Measurements from ENCODE around the gene TMEM165.

The TMEM165 gene, protein sequence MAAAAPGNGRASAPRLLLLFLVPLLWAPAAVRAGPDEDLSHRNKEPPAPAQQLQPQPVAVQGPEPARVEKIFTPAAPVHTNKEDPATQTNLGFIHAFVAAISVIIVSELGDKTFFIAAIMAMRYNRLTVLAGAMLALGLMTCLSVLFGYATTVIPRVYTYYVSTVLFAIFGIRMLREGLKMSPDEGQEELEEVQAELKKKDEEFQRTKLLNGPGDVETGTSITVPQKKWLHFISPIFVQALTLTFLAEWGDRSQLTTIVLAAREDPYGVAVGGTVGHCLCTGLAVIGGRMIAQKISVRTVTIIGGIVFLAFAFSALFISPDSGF

GRCh38 chr4:55395529-55396307, at the start of gene TMEM165:
Gene TMEM165 (plus strand): TSS chr4:55395957. CDS start chr4:55396190, 233 bp downstream.
- ChIA-PET POLR2A (interaction anchor here (1.0 to 2.1 kb wide), 4 partner anchors 9 to 151 kb away, joined by 3 to 14 read pairs (median 8); partner anchors contain the start of genes CLOCK and SRD5A3), CTCF (interaction anchor here (0.7 to 0.9 kb wide), 3 partner anchors 49 to 1149 kb away, joined by 3 to 4 read pairs (median 3); no protein-coding TSS in a partner anchor)
- peak within 1 kb of the TSS; percentile 89 for H3K4me3 ChIP-seq (ENCODE audit: low read depth, low read length)
- peaks cover 0 to 14% of the 10 kb centered on the region in 2 experiments; a peak in 1 of 3 replicates for H3K36me3 ChIP-seq (ENCODE audit: control insufficient read depth in 2 of 2, insufficient read depth in 1 of 2, low read length in 2 of 2)
- no peaks in the 10 kb centered on the region for H3K9me3 ChIP-seq (ENCODE audit: control insufficient read depth, insufficient read depth, low read depth, low read length)
- no peaks in the 10 kb centered on the region for H3K4me1 ChIP-seq (ENCODE audit: control insufficient read depth, insufficient read depth, low read length)
- H3K27ac ChIP-seq (ENCODE audit: extremely low read depth, low read depth, low read length): peak within 1 kb of the TSS; percentile 87
- TF ChIP-seq KLF9 (tag by site-specific recombination; IDR thresholded peaks at IDR 0.05; ENCODE audit: low read depth) (peak; percentile 92), ZNF558 (tag by site-specific recombination; IDR thresholded peaks at IDR 0.05) (no peak), ZNF776 (tag by site-specific recombination; IDR thresholded peaks at IDR 0.05; ENCODE audit: borderline replicate concordance) (no peak), ZNF202 (tag by site-specific recombination; IDR thresholded peaks at IDR 0.05; ENCODE audit: borderline replicate concordance) (no peak), ZBTB21 (tag by site-specific recombination; IDR thresholded peaks at IDR 0.05) (peak; percentile 67), EGR2 (tag by site-specific recombination; IDR thresholded peaks at IDR 0.05; ENCODE audit: low read depth) (no peak), ZNF843 (tag by site-specific recombination; IDR thresholded peaks at IDR 0.05) (0 out of 2 replicates have a peak, but pooled peaks have one; percentile 17), ZNF248 (tag by site-specific recombination; IDR thresholded peaks at IDR 0.05) (no peak), ZNF10 (tag by site-specific recombination; IDR thresholded peaks at IDR 0.05) (no peak), ZNF513 (tag by site-specific recombination; IDR thresholded peaks at IDR 0.05) (0 out of 2 replicates have a peak, but pooled peaks have one; percentile 18), ZBTB1 (tag by site-specific recombination; IDR thresholded peaks at IDR 0.05) (no peak), ZNF391 (tag by site-specific recombination; IDR thresholded peaks at IDR 0.05; ENCODE audit: borderline replicate concordance, low read depth) (peak; percentile 21; the same call in 1 of the 2 replicates), ZNF121 (tag by site-specific recombination; IDR thresholded peaks at IDR 0.05) (no peak), GLIS1 (tag by site-specific recombination; IDR thresholded peaks at IDR 0.05) (peak; percentile 73), ZNF155 (tag by site-specific recombination; IDR thresholded peaks at IDR 0.05) (no peak)
- TF ChIP-seq, protein P1, sequence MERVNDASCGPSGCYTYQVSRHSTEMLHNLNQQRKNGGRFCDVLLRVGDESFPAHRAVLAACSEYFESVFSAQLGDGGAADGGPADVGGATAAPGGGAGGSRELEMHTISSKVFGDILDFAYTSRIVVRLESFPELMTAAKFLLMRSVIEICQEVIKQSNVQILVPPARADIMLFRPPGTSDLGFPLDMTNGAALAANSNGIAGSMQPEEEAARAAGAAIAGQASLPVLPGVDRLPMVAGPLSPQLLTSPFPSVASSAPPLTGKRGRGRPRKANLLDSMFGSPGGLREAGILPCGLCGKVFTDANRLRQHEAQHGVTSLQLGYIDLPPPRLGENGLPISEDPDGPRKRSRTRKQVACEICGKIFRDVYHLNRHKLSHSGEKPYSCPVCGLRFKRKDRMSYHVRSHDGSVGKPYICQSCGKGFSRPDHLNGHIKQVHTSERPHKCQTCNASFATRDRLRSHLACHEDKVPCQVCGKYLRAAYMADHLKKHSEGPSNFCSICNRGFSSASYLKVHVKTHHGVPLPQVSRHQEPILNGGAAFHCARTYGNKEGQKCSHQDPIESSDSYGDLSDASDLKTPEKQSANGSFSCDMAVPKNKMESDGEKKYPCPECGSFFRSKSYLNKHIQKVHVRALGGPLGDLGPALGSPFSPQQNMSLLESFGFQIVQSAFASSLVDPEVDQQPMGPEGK (tag by site-specific recombination; IDR thresholded peaks at IDR 0.05): 0 out of 2 replicates have a peak, but pooled peaks have one; percentile 42
- TF ChIP-seq, protein P2, sequence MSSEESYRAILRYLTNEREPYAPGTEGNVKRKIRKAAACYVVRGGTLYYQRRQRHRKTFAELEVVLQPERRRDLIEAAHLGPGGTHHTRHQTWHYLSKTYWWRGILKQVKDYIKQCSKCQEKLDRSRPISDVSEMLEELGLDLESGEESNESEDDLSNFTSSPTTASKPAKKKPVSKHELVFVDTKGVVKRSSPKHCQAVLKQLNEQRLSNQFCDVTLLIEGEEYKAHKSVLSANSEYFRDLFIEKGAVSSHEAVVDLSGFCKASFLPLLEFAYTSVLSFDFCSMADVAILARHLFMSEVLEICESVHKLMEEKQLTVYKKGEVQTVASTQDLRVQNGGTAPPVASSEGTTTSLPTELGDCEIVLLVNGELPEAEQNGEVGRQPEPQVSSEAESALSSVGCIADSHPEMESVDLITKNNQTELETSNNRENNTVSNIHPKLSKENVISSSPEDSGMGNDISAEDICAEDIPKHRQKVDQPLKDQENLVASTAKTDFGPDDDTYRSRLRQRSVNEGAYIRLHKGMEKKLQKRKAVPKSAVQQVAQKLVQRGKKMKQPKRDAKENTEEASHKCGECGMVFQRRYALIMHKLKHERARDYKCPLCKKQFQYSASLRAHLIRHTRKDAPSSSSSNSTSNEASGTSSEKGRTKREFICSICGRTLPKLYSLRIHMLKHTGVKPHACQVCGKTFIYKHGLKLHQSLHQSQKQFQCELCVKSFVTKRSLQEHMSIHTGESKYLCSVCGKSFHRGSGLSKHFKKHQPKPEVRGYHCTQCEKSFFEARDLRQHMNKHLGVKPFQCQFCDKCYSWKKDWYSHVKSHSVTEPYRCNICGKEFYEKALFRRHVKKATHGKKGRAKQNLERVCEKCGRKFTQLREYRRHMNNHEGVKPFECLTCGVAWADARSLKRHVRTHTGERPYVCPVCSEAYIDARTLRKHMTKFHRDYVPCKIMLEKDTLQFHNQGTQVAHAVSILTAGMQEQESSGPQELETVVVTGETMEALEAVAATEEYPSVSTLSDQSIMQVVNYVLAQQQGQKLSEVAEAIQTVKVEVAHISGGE (tag by site-specific recombination; conservative IDR thresholded peaks at IDR 0.05; ENCODE audit: low read depth): peak; percentile 83
- TF ChIP-seq, protein P3, sequence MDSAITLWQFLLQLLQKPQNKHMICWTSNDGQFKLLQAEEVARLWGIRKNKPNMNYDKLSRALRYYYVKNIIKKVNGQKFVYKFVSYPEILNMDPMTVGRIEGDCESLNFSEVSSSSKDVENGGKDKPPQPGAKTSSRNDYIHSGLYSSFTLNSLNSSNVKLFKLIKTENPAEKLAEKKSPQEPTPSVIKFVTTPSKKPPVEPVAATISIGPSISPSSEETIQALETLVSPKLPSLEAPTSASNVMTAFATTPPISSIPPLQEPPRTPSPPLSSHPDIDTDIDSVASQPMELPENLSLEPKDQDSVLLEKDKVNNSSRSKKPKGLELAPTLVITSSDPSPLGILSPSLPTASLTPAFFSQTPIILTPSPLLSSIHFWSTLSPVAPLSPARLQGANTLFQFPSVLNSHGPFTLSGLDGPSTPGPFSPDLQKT (IDR thresholded peaks at IDR 0.05; ENCODE audit: borderline replicate concordance, low read depth, low read length): no peak
- TF ChIP-seq, protein P4, sequence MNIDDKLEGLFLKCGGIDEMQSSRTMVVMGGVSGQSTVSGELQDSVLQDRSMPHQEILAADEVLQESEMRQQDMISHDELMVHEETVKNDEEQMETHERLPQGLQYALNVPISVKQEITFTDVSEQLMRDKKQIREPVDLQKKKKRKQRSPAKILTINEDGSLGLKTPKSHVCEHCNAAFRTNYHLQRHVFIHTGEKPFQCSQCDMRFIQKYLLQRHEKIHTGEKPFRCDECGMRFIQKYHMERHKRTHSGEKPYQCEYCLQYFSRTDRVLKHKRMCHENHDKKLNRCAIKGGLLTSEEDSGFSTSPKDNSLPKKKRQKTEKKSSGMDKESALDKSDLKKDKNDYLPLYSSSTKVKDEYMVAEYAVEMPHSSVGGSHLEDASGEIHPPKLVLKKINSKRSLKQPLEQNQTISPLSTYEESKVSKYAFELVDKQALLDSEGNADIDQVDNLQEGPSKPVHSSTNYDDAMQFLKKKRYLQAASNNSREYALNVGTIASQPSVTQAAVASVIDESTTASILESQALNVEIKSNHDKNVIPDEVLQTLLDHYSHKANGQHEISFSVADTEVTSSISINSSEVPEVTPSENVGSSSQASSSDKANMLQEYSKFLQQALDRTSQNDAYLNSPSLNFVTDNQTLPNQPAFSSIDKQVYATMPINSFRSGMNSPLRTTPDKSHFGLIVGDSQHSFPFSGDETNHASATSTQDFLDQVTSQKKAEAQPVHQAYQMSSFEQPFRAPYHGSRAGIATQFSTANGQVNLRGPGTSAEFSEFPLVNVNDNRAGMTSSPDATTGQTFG (tag by site-specific recombination; IDR thresholded peaks at IDR 0.05; ENCODE audit: borderline replicate concordance): no peak

Measured in HEK293 (cell line).